Activated T-cell treated with anti-CD3 and anti-CD28 coated beads for 1 hour (primary cell): ENCODE measurements around the gene DOCK4.
A peak's percentile ranks its signal among the peaks of the same experiment; 100 is the strongest.

Source experiments
- DNase-seq: peaks from one replicate; pipeline ENCODE4 v3.0.0-alpha.2; 2020; ENCODE audit warnings: low read depth

Gene DOCK4

GRCh38 chr7:112220877-112221434, 14.8 kb upstream of the DOCK4 start:
- no peak for DNase-seq

GRCh38 chr7:112215787-112216186, 9.6 kb upstream of the DOCK4 start:
- no peak for DNase-seq

- DNase-seq, result no peak
These were observed 8.7 kb upstream of the DOCK4 start for GRCh38 chr7:112214883-112215282.

- no peak for DNase-seq
These were observed 8.1 kb upstream of the DOCK4 start for GRCh38 chr7:112214268-112214667.

- DNase-seq, result no peak
These were observed 7.5 kb upstream of the DOCK4 start for GRCh38 chr7:112213735-112214134.

- DNase-seq, result no peak
These were observed 6.4 kb upstream of the DOCK4 start for GRCh38 chr7:112212571-112212970.

GRCh38 chr7:112211348-112211907, 5.2 kb upstream of the DOCK4 start:
- DNase-seq, result no peak

GRCh38 chr7:112207765-112208164, 1.6 kb upstream of the DOCK4 start:
- DNase-seq, result no peak

GRCh38 chr7:112206991-112207592, 893 bp upstream of the DOCK4 start:
- DNase-seq, result no peak

- peak; percentile 21 for DNase-seq
These were observed 609 bp downstream of the DOCK4 start for GRCh38 chr7:112205343-112206237.

GRCh38 chr7:112204499-112205342, 1.5 kb downstream of the DOCK4 start:
- no peak for DNase-seq

- DNase-seq, result no peak
These were observed 2.8 kb downstream of the DOCK4 start for GRCh38 chr7:112203365-112203739.

GRCh38 chr7:112202816-112203215, 3.4 kb downstream of the DOCK4 start:
- DNase-seq, result peak; percentile 12

- DNase-seq, result no peak
These were observed 4.4 kb downstream of the DOCK4 start for GRCh38 chr7:112201839-112202238.

- DNase-seq, result no peak
These were observed 4.8 kb downstream of the DOCK4 start for GRCh38 chr7:112201411-112201810.

- DNase-seq, result no peak
These were observed 6.5 kb downstream of the DOCK4 start for GRCh38 chr7:112199672-112200071.

- DNase-seq, result no peak
These were observed 7.1 kb downstream of the DOCK4 start for GRCh38 chr7:112199035-112199655.

- DNase-seq, result no peak
These were observed 8.9 kb downstream of the DOCK4 start for GRCh38 chr7:112197322-112197721.

GRCh38 chr7:112195717-112196116, 10.5 kb downstream of the DOCK4 start:
- no peak for DNase-seq

- no peak for DNase-seq
These were observed 12.2 kb downstream of the DOCK4 start for GRCh38 chr7:112193915-112194502.
